Measurements from ENCODE around the gene DDX27.

GRCh38 chr20:49283703-49284625 lies 64.7 kb downstream of the DDX27 start:
- TF ChIP-seq CTCF (IDR thresholded peaks at IDR 0.05) (no peak), POLR2A (IDR thresholded peaks at IDR 0.05) (no peak)
